VCaP (cell line): ENCODE measurements around the gene CHSY3.

Experiments
- H3K27ac ChIP-seq: fragments of 450-650 bp; 2 replicates; pipeline ENCODE4 v1.5.1; 2017
- CTCF ChIP-seq: fragments of 450-650 bp; conservative IDR thresholded peaks from 2 replicates; pipeline ENCODE4 v1.5.1; 2017; ENCODE audit warnings: mild to moderate bottlenecking, moderate library complexity

Gene CHSY3

GRCh38 chr5:130023604-130024003 lies 119.3 kb downstream of the CHSY3 start:
- no peak overlapping the region for H3K27ac ChIP-seq
- TF ChIP-seq CTCF, result no peak

- TF ChIP-seq CTCF, result no peak
- no peak overlapping the region for H3K27ac ChIP-seq
Observed at GRCh38 chr5:130024006-130024405, 119.7 kb downstream of the CHSY3 start.

GRCh38 chr5:130025511-130025910 lies 121.2 kb downstream of the CHSY3 start:
- no peak overlapping the region for H3K27ac ChIP-seq
- TF ChIP-seq CTCF, result no peak

GRCh38 chr5:130032807-130033206 lies 128.5 kb downstream of the CHSY3 start:
- no peak for TF ChIP-seq CTCF
- no peak overlapping the region for H3K27ac ChIP-seq

GRCh38 chr5:130034566-130035210 lies 130.4 kb downstream of the CHSY3 start:
- no peak for TF ChIP-seq CTCF
- H3K27ac ChIP-seq, result no peak overlapping the region

GRCh38 chr5:130035388-130035787 lies 131.1 kb downstream of the CHSY3 start:
- H3K27ac ChIP-seq, result no peak overlapping the region
- no peak for TF ChIP-seq CTCF

GRCh38 chr5:130037905-130038304 lies 133.6 kb downstream of the CHSY3 start:
- H3K27ac ChIP-seq, result no peak overlapping the region
- no peak for TF ChIP-seq CTCF
